HG03442 (cell line): ENCODE data around the gene RUSF1.
"Not testable (repeated sequence)": the region's sequence is repeated elsewhere in the genome, so short reads cannot be mapped to it uniquely, and the experiment has no call there.

ENCODE experiments used
- ATAC-seq: cut with Tn5 transposase; IDR thresholded peaks from one replicate; pipeline ENCODE4 v1.9.1; 2021; ENCODE audit warnings: mild to moderate bottlenecking, moderate library complexity; ENCODE audit not compliant: unreplicated experiment

Gene RUSF1

GRCh38 chr16:31507929-31508705 is at the start of gene RUSF1:
Gene RUSF1, minus strand, starts transcription at chr16:31508391. Its CDS starts 18 bp downstream, at chr16:31508373.
- ATAC-seq = peak; percentile 83

DNA sequence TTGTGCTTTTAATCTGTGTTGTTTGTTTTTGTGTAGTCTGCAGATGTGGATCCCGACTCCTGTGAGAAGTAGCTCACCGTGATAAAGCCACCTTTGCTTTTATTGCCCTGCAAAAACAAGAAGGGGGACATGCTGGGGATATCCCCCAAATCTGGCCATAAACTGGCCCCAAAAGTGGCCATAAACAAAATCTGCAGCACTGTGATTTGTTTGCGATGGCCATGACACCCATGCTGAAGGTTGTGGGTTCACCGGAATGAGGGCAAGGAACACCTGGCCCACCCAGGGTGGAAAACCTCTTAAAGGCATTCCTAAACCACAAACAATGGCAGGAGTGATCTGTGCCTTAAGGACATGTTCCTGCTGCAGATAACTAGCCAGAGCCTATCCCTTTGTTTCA is 34.6 kb upstream of the RUSF1 start:
- ATAC-seq = no peak

DNA sequence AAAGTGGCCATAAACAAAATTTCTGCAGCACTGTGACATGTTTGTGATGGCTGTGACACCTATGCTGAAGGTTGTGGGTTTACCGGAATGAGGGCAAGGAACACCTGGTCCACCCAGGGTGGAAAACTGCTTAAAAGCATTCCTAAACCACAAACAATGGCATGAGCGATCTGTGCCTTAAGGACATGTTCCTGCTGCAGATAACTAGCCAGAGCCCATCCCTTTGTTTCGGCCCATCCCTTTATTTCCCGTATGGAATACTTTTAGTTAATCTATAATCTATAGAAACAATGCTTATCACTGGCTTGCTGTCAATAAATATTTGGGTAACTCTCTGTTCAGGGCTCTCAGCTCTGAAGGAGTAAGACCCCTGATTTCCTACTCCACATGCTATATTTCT is 31.6 kb upstream of the RUSF1 start:
- not testable (repeated sequence) for ATAC-seq

DNA sequence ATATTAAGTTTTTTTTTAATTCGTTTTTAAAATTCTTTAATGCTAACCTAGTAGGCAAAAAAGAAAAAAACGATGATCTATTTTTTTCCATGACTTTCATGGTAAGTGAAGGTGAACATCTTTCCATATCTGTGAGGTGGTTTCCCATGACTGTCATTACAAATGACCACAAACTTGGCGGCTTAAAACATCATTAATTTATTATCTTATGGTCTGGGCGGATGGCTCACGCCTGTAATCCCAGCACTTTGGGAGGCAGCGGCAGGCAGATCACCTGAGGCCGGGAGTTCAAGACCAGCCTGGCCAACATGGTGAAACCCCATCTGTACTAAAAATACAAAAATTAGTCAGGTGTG is 30.0 kb upstream of the RUSF1 start:
- ATAC-seq = not testable (repeated sequence)

GRCh38 chr16:31537362-31538242 is 29.4 kb upstream of the RUSF1 start:
- no peak for ATAC-seq

- no peak for ATAC-seq
Measured at GRCh38 chr16:31536804-31537361, 28.7 kb upstream of the RUSF1 start.

DNA sequence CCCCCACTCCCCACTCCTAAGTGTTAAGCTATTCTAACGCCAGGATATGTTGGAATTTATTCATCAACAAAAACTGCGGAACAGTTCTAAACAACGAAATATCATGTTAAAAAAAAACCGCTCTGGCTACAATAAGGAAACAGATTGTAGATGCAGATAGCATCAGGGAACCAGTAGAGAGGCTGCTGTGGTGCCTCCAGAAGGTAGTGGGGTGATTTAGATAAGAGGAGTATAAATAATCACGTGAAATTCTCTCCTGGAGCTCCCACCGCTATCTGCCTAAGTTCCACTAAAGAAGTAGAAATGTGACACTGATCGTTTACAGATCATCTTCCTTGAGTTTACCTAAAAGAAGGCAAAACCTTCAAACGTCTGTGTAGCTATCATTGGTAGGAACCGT is 27.5 kb upstream of the RUSF1 start:
- no peak for ATAC-seq

GRCh38 chr16:31532896-31533295 is 24.7 kb upstream of the RUSF1 start:
- no peak for ATAC-seq

DNA sequence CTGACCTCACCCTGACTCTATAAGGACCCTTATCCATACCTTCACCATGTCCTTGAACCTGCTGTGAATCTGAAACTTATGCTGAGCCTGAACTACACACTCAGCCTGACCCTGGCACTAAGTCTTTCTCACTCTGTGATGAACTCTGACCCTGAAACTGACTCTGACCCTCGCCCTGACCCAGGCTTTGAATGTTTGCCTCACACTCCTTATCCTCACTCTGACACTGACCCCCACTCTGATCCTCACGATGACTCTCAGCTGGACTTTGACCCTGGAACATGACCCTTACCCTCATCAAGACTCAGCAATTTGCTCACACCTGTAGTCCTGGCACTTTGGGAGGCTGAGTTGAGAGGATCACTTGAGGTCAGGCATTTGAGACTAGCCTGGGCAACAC is 23.9 kb upstream of the RUSF1 start:
- ATAC-seq = no peak

DNA sequence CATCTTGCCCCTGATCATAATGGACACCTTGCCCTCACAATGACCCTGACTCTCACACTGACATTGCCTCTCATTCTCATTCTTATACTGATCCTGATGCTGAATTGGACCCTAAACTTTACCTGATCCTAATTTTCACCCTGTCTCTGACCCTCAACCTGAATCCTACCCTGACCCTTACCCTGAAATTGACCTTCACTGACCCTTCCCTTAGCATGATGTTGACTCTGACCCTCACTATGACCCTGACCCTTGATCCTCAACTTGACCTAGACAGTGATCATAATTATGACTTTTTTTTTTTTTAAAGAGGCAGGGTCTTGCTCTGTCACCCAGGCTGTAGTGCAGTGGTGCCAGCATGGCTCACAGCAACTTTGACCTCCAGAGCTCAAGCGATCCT is 22.9 kb upstream of the RUSF1 start:
- ATAC-seq = no peak

GRCh38 chr16:31530405-31530804 is 22.2 kb upstream of the RUSF1 start:
- no peak for ATAC-seq

DNA sequence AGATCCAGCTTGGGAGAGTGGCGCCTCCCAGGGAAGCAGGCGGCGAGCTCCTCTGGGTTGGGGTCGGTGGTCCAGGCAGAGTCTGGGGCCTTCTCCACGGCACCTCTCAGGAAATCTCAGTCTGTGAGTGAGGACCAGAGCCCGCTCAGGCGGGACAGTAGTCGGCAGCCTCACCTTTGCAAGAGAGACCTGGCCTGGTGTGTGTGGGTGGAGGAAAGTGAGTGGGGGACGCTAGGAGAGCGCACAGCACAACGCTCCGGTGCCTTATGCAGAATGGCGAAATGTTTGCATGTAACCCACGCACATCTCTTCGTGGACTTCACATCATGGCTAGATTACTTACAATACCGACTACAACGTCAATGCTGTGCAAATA is 21.7 kb upstream of the RUSF1 start:
- no peak for ATAC-seq

DNA sequence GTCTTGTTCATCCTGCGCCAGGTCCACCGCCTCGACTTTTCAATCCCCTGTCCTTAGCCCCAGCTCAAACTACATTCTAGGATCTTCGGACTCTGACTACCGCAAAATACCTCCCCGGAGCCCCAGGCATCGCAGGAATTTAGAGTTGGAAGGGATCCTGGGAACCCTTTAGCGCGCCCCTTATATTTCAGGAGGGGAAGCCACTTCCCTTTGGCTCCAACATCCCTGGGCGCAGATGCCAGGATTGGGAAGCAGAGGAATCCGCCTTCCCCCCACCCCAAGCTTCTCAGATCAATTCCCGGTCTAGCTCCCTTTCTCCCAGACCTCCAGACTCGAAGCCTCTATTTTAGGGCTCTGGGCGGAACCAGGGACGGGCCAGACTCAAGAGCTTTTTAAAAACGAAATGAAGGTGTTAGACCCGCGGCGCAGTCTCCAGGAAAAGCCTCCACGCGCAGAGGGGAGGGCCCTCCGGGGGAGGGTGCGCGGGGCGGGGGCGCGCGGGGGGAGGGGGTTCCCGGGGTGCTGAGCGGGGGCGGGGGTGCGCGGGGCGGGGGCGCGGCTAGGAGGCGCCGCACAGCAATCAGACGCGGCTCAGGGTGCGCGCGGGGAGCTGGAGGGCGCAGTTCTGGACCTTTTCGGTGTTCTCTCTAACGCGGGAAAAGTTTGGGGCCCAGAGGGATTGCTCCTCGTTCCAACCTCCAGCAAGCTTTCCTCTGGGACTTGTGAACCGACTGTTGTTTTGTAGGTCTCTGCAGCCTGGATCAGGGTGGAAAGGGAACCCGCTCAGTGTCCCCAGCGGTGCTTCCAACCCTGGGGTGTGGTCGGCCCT is 21.1 kb upstream of the RUSF1 start:
- no peak for ATAC-seq

DNA sequence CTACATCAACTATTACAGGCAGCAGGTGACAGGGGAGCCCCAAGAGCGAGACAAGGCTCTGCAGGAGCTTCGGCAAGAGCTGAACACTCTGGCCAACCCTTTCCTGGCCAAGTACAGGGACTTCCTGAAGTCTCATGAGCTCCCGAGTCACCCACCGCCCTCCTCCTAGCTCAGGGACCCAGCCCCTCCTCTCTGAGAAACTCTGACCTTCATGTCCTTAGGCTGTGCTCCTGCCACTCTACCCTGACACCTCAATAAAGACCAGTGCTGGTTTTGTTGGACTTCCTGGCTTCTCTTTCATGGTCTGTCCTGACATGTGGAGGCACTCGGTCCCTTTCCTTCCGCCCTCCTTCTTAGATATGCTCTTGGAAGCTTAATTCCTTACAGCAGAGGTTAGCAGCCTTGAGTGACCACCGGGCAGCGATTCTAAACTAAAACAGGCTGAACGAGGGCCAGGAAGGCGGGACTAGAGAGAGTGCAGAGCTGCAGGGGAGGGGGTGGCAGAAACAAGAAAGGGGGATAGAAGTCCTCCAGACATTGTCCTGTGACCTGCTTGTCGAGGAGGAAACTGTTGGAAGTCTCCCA is 20.4 kb upstream of the RUSF1 start:
- ATAC-seq = no peak

GRCh38 chr16:31527734-31528274 is 19.6 kb upstream of the RUSF1 start, which contains the start of gene AHSP:
Gene AHSP, plus strand, starts transcription at chr16:31527900. Its CDS starts 240 bp downstream, at chr16:31528140.
- ATAC-seq = no peak

DNA sequence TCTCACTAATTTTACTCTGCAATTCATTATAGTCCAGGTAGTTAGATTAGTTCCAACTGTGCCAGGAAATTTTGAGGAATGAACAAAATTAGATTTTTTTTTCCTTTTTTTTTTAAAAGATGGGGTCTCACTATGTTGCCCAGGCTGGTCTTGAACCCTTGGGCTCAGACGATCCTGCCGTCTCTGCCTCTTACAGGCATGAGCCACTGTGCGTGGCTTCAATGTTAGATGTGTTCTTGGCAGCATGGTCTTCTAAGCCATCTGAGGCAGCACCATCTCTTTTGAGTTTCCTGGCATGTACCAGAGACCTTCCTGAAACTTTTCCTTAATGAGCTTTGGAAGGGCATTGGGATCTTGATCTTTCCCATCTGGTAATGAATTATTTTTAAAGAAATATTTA is 16.9 kb upstream of the RUSF1 start:
- ATAC-seq = no peak

- ATAC-seq = not testable (repeated sequence)
Measured at GRCh38 chr16:31523768-31524167, 15.6 kb upstream of the RUSF1 start.

GRCh38 chr16:31522071-31522470 is 13.9 kb upstream of the RUSF1 start:
- no peak for ATAC-seq

- no peak for ATAC-seq
Measured at GRCh38 chr16:31521368-31521767, 13.2 kb upstream of the RUSF1 start.

DNA sequence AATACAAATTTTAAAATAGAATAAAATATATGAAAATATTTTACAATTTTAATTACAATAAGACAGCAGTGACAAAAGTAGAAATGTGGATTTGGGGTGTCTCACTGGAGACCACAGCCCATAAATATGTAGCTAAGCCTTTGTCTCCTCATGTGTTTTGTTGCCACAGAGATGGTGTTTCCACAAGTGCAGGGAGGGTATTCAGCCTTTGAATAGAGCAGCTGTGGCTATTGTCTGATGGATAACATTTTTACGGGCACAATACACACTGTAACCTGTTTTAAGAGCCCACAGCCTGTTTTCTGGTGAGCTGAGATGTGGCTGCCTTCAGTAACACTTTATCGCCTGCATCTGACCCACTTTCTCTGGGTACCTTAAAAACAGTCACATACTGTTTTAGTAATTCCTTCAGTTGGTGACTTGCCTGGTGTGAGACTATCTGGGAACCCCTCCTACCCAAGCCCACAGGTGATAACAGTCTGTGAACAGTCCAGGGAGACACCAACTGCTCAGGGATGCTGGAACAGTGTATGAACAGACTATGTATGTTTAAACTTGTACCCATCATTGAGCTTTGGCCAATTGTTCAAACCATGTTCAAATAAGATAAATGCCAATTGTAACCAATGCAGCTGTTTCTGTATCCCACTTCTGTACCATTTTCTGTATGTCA is 11.7 kb upstream of the RUSF1 start:
- no peak for ATAC-seq
